GM19240 (cell line): ENCODE data around the gene PPFIA4.

Experiments used
- DNase-seq: peaks from one replicate; pipeline ENCODE4 v3.0.0; 2011; ENCODE audit warnings: low spot score; ENCODE audit not compliant: insufficient read length

The PPFIA4 gene

GRCh38 chr1:203040513-203041275 is 14.4 kb downstream of the PPFIA4 start:
- no peak for DNase-seq

GRCh38 chr1:203041351-203041932 is 15.2 kb downstream of the PPFIA4 start:
- no peak for DNase-seq

- DNase-seq = no peak
Measured at GRCh38 chr1:203043830-203044545, 17.7 kb downstream of the PPFIA4 start.

- no peak for DNase-seq
Measured at GRCh38 chr1:203044546-203045250, 18.4 kb downstream of the PPFIA4 start.

- no peak for DNase-seq
Measured at GRCh38 chr1:203045336-203045735, 19.0 kb downstream of the PPFIA4 start.

DNA sequence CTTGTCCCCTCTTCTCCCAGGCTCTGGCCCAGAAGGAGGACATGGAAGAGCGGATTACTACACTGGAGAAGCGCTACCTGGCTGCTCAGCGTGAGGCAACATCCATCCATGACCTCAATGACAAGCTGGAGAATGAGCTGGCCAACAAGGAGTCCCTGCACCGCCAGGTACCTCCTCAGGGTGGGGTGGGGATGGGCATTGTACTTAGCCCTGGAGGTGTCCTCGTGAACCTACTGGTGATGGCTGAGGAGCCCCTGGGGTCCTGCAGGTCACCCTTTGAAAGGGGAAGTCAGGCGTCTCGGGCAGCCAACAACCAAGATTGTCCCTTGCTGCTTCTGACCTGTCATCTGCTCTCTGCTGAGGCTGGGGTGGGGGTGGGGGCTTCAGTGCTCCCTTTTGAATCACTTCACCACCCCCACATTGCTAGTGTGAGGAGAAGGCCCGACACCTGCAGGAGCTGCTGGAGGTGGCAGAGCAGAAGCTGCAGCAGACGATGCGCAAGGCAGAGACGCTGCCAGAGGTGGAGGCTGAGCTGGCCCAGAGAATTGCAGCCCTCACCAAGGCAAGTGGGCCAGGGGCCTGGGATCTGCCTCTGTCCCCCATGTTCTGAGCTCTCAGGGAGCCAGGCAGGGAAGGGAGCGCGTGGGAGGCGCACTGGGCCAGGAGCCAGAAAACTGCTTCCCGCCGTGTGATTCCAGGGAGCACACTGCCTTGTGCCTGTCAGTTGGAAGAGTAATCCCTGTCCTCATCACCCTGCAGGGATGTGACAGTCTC is 19.7 kb downstream of the PPFIA4 start:
- no peak for DNase-seq

GRCh38 chr1:203046984-203047630 is 20.8 kb downstream of the PPFIA4 start:
- no peak for DNase-seq

DNA sequence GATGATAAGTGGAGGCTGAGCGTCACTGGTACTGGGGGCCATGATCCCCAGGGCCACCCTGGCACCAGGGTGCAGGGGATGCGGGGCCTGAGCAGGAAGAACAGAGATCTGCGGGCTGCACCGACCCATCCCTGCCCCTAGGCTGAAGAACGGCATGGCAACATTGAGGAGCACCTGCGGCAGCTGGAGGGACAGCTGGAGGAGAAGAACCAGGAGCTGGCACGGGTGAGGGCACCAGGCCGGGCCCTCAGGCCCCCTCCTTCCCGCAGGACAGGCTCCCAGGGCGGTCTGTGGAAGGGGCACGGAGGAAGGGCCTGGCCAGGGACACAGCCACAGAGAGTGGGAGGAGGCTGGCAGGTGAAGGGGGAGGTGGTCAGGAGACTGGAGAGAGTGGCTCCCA is 21.8 kb downstream of the PPFIA4 start:
- DNase-seq = no peak

DNA sequence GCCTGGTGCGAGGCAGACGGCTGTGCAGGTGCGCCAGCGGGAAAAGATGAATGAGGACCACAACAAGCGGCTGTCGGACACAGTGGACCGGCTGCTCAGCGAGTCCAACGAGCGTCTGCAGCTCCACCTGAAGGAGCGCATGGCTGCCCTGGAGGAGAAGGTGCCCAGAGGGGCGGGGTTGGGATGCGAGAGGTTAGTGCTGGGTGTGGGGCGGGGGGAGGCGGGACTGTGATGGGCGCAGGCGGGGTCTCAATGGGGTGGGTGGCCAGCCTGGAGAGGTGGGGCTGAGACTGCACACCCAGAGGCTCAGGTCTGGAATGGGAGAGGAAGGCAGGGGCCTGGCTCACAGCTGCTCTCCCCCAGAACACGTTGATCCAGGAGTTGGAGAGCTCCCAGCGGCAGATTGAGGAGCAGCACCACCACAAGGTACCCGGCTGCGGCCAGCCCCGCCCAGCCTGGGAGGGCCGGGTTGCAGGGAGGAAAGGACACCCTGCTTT is 22.3 kb downstream of the PPFIA4 start:
- DNase-seq = no peak

DNA sequence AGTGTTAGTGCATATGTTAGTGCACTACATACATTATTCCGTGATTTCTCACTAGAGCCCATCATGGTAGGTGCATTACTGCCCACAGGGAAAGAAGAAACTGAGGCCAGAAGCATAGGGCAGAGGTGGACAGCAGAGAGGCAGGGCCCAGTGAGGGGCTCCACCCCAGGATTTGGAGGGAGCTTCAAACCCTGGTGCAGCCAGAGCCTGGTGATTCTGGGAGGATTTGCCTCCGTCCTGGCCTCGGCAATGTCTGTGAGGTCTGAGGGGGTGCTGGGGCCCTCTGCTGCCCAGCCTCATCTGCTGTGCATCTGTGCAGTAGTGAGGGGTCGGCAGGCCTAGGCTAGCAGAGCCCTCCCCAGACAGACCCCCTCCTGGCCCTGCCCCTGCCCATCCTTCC is 22.8 kb downstream of the PPFIA4 start:
- DNase-seq = no peak

DNA sequence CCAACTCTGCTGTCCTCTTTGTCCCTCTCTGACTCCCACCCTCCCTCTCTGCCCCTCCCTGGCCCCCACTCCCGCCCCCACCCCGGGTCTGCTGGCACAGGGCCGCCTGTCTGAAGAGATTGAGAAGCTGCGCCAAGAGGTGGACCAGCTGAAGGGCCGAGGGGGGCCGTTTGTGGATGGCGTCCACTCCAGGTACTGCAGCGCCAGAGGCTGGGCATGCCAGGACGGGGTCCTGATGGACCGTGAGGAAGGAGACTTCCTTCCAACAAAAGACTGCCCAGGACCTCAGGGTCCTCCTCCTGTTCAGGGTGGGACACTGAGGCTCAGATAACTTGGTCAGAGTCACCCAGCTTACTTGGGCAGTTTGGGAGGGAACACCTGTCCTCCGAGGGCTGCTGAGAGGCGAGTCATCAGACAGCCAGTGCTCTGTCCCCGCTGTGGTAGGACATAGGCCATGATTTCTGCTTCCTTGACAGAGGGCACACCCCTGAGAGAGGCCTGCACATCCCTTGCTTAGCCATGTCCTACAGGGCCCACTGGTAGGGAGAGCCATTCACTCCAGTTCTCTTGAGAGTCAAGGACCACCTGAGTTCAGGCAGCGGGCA is 23.4 kb downstream of the PPFIA4 start:
- no peak for DNase-seq

DNA sequence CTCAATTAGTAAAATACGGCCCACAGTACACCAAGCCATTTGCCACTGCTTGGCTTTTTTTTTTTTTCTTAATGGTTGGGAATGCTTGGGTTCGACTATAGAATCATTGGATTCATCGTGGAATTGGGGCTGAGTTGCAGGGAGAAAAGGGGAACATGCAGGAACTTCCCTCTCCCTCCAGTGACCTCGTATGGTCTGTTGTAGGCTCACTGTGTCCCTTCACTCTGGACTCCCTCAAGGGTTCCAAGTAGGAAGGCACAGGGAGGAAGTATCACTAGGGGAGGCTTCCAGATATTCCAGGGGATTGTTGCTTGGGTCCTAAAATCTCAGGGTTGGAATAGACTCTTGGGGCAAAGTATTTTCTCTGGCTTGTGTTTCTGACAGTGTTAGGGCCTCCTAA is 24.5 kb downstream of the PPFIA4 start:
- no peak for DNase-seq

DNA sequence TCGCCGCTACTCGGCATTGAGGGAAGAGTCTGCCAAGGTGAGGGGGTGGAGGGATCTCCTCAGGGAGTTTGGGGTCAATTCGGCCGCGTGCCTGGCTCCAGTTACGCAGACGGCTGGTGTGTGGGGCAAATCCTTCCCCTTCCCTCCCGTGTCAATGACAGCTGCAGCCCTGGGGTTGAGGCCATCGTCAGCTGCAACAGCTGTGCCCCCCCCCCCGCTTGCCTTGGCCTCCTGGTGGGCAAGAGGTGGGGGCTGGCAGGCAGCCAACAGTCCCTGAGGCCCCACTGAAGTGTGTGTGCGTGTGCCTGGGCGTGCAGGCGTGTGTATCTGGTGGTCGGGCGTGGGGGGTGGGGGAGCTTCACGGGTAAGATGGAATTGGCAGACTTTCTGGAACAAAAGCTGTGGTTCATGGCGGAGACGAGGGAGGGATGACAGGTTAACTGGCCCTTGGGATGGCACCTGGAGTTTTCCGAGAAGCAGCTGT is 25.6 kb downstream of the PPFIA4 start:
- DNase-seq = no peak

DNA sequence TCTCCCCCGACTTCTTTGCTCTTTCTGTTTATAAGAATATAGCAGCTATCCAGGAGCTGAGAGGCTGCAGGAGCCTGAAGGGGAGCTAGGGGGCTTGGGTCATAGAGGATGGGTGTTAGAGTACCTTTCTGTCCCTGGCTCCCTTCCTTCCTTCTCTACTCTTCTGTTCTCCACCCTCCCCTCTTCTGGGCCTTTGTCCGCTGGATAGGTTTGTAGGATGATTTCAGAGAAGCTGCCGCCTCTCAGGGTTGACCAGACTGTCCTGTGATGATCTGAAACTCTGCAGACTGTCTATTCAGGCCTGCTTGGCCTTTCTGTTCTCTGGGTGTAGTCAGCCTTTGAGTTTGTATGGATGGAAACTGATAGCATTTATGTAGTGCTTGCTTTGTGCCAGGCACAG is 26.3 kb downstream of the PPFIA4 start:
- DNase-seq = no peak

DNA sequence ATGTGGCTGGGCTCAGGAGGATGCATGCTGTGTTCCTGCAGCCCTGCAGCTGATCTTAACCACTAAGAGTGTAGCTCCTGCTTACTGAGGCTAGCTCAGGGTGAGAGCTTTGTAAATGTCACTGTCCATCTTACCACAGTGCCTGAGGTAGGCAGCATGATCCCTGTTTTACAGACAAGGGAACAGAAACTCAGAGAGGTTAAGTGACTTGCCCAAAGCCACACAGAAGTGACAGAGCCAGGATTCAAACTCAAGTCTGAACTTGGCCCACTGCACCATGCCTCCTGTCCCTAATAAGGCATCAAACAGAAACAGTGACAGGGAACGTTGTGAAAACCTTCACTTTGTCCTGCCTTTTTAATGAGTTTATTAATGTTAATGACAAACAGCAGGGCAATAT is 27.9 kb downstream of the PPFIA4 start:
- DNase-seq = no peak

DNA sequence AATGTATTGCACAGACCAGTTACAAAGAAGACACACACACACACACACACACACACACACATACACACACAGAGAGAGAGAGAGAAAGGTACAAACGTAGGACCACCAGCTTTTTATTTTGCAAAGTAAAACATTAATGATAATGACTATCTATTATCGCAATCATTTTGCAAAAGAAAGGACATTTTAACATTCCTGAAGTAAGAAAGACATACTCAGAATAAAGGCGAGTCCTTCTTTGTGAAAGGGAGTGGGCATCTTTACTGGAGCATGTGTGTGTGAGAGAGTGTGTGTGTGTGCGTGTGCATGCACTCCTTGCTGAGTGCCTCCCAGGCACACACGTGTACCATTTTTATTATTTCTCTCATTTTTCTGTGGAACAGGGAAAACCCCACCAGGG is 28.4 kb downstream of the PPFIA4 start:
- DNase-seq = no peak

GRCh38 chr1:203055161-203055799 is 29.0 kb downstream of the PPFIA4 start:
- no peak for DNase-seq

- DNase-seq = no peak
Measured at GRCh38 chr1:203056012-203056411, 29.7 kb downstream of the PPFIA4 start.

DNA sequence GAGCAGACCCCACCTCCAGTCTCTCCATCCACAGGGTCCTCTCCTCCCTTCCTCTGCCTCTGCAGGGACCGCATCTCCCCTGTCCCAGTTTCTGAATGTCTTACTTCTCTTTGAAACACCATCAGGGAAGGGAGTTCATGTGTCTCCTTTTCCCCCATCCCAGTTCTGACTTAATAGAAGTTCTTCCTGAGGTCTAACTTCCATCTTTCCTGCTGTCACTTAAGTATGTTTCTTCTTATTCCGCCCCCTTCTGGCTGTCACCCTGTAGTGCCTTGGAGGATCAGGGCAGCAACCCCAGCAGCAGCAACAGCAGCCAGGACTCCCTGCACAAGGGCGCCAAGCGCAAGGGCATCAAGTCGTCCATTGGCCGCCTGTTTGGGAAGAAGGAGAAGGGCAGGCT is 30.2 kb downstream of the PPFIA4 start:
- no peak for DNase-seq
